ENCODE results near the gene TAF4.

Gene TAF4

DNA sequence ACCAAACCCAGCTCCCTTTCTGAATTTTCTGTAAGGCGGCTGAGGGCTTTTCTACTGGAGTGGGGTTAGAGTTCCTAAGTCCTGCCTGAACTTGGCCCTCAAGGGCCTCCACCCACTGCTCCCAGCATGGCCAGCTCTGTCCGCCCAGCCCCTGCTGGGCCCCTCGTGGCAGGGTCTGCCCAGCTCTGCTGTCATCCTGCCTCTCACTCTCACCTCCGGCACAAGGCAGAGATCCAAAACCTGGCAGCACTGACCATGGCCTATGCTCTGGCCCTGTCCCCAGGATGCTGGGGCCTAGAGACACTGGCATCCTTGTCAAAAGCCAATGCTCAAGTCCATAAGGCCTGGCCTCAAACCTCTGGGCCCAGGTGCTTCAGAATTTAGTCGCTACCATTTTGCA, 61.1 kb downstream of the TAF4 start:
- Histone ChIP-seq H3K27me3 (ENCODE audit: control insufficient read depth in 1 of 2, insufficient read depth in 2 of 2, low read length in 2 of 2) (no peaks in the 10 kb centered on the region), H3K9ac (ENCODE audit: low read depth in 1 of 2, low read length in 2 of 2) (no peak overlapping the region), H3K4me1 (ENCODE audit: control insufficient read depth in 1 of 2, insufficient read depth in 2 of 2, low read length in 2 of 2) (no peaks in the 10 kb centered on the region), H3K4me3 (ENCODE audit: low read depth in 1 of 2, low read length in 2 of 2) (no peak overlapping the region), H3K9me3 (ENCODE audit: control insufficient read depth in 1 of 2, low read length in 2 of 2) (no peaks in the 10 kb centered on the region), H3K27ac (ENCODE audit: low read depth, low read length) (no peak overlapping the region), H3K36me3 (ENCODE audit: control insufficient read depth in 1 of 2, insufficient read depth in 2 of 2, low read length in 2 of 2) (peaks cover 65 to 96% of the 10 kb centered on the region in 2 donors)

DNA sequence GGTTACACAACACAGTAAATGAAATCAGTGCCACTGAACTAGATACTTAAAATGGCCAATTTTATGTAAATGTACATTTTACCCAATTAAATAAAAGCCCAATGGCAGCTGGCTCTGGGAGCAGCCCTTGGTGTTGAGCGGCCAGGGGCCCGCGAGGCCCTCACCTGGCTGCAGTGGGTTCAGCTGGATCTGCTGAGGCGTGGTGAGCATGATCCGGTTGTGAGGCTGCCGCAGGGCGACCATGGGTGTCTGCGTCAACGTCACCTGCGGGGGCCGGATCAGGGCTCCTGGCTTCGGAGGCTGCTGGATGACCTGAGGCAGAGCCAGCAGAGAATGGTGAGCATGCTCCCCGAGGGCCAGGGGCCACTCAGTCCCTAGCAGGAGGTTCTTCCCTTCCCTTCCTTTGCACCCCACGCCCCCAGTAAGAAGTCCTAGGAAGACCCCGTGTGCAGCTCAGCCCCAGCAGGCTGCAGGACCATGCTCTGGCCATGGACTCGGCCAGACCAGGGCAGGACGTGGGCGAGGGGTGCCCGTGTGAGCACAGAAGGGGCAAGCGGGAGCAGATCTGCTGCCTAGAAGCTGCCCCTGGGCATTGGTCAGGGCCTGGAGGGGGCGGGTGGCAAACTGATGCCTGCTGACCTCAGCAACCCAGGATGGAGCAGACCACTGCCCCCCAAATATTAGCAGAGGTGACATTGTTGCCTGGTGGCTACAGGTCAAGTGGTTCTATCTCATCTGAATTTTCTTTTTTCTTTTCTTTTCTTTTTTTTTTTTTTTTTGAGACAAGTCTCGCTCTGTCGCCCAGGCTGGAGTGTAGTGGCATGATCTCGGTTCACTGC, 61.9 kb downstream of the TAF4 start:
- Histone ChIP-seq H3K9ac (ENCODE audit: low read depth in 1 of 2, low read length in 2 of 2) (no peak overlapping the region), H3K4me1 (ENCODE audit: control insufficient read depth in 1 of 2, insufficient read depth in 2 of 2, low read length in 2 of 2) (no peaks in the 10 kb centered on the region), H3K4me3 (ENCODE audit: low read depth in 1 of 2, low read length in 2 of 2) (no peak overlapping the region), H3K9me3 (ENCODE audit: control insufficient read depth in 1 of 2, low read length in 2 of 2) (no peaks in the 10 kb centered on the region), H3K27ac (ENCODE audit: low read depth, low read length) (no peak overlapping the region), H3K27me3 (ENCODE audit: control insufficient read depth in 1 of 2, insufficient read depth in 2 of 2, low read length in 2 of 2) (no peaks in the 10 kb centered on the region), H3K36me3 (ENCODE audit: control insufficient read depth in 1 of 2, insufficient read depth in 2 of 2, low read length in 2 of 2) (peaks cover 63 to 96% of the 10 kb centered on the region in 2 donors)

- H3K9me3 ChIP-seq (ENCODE audit: control insufficient read depth in 1 of 2, low read length in 2 of 2) = no peaks in the 10 kb centered on the region
- no peak overlapping the region for H3K27ac ChIP-seq (ENCODE audit: low read depth, low read length)
- peaks cover 63 to 96% of the 10 kb centered on the region in 2 donors for H3K36me3 ChIP-seq (ENCODE audit: control insufficient read depth in 1 of 2, insufficient read depth in 2 of 2, low read length in 2 of 2)
- H3K9ac ChIP-seq (ENCODE audit: low read depth in 1 of 2, low read length in 2 of 2) = no peak overlapping the region
- H3K4me1 ChIP-seq (ENCODE audit: control insufficient read depth in 1 of 2, insufficient read depth in 2 of 2, low read length in 2 of 2) = no peaks in the 10 kb centered on the region
- H3K27me3 ChIP-seq (ENCODE audit: control insufficient read depth in 1 of 2, insufficient read depth in 2 of 2, low read length in 2 of 2) = no peaks in the 10 kb centered on the region
- no peak overlapping the region for H3K4me3 ChIP-seq (ENCODE audit: low read depth in 1 of 2, low read length in 2 of 2)
Observed at GRCh38 chr20:62002882-62003480, 62.7 kb downstream of the TAF4 start.

- Histone ChIP-seq H3K27me3 (ENCODE audit: control insufficient read depth in 1 of 2, insufficient read depth in 2 of 2, low read length in 2 of 2) (no peaks in the 10 kb centered on the region), H3K27ac (ENCODE audit: low read depth, low read length) (no peak overlapping the region), H3K4me1 (ENCODE audit: control insufficient read depth in 1 of 2, insufficient read depth in 2 of 2, low read length in 2 of 2) (no peaks in the 10 kb centered on the region), H3K36me3 (ENCODE audit: control insufficient read depth in 1 of 2, insufficient read depth in 2 of 2, low read length in 2 of 2) (peaks cover 50 to 95% of the 10 kb centered on the region in 2 donors), H3K9ac (ENCODE audit: low read depth in 1 of 2, low read length in 2 of 2) (no peak overlapping the region), H3K4me3 (ENCODE audit: low read depth in 1 of 2, low read length in 2 of 2) (no peak overlapping the region), H3K9me3 (ENCODE audit: control insufficient read depth in 1 of 2, low read length in 2 of 2) (no peaks in the 10 kb centered on the region)
Observed at GRCh38 chr20:62001178-62001715, 64.4 kb downstream of the TAF4 start.

GRCh38 chr20:61998343-61999121, 67.1 kb downstream of the TAF4 start:
- Histone ChIP-seq H3K27ac (ENCODE audit: low read depth, low read length) (no peak overlapping the region), H3K9me3 (ENCODE audit: control insufficient read depth in 1 of 2, low read length in 2 of 2) (no peaks in the 10 kb centered on the region), H3K4me3 (ENCODE audit: low read depth in 1 of 2, low read length in 2 of 2) (no peak overlapping the region), H3K4me1 (ENCODE audit: control insufficient read depth in 1 of 2, insufficient read depth in 2 of 2, low read length in 2 of 2) (no peaks in the 10 kb centered on the region), H3K27me3 (ENCODE audit: control insufficient read depth in 1 of 2, insufficient read depth in 2 of 2, low read length in 2 of 2) (no peaks in the 10 kb centered on the region), H3K9ac (ENCODE audit: low read depth in 1 of 2, low read length in 2 of 2) (no peak overlapping the region), H3K36me3 (ENCODE audit: control insufficient read depth in 1 of 2, insufficient read depth in 2 of 2, low read length in 2 of 2) (peaks cover 51 to 92% of the 10 kb centered on the region in 2 donors)

- no peaks in the 10 kb centered on the region for H3K27me3 ChIP-seq (ENCODE audit: control insufficient read depth in 1 of 2, insufficient read depth in 2 of 2, low read length in 2 of 2)
- H3K36me3 ChIP-seq (ENCODE audit: control insufficient read depth in 1 of 2, insufficient read depth in 2 of 2, low read length in 2 of 2) = peaks cover 54 to 92% of the 10 kb centered on the region in 2 donors
- H3K9ac ChIP-seq (ENCODE audit: low read depth in 1 of 2, low read length in 2 of 2) = no peak overlapping the region
- H3K27ac ChIP-seq (ENCODE audit: low read depth, low read length) = no peak overlapping the region
- H3K4me3 ChIP-seq (ENCODE audit: low read depth in 1 of 2, low read length in 2 of 2) = no peak overlapping the region
- H3K9me3 ChIP-seq (ENCODE audit: control insufficient read depth in 1 of 2, low read length in 2 of 2) = no peaks in the 10 kb centered on the region
- H3K4me1 ChIP-seq (ENCODE audit: control insufficient read depth in 1 of 2, insufficient read depth in 2 of 2, low read length in 2 of 2) = no peaks in the 10 kb centered on the region
Observed at GRCh38 chr20:61997891-61998290, 67.8 kb downstream of the TAF4 start.

- H3K9ac ChIP-seq (ENCODE audit: low read depth in 1 of 2, low read length in 2 of 2) = no peak overlapping the region
- no peaks in the 10 kb centered on the region for H3K4me1 ChIP-seq (ENCODE audit: control insufficient read depth in 1 of 2, insufficient read depth in 2 of 2, low read length in 2 of 2)
- peaks cover 59 to 92% of the 10 kb centered on the region in 2 donors for H3K36me3 ChIP-seq (ENCODE audit: control insufficient read depth in 1 of 2, insufficient read depth in 2 of 2, low read length in 2 of 2)
- no peaks in the 10 kb centered on the region for H3K27me3 ChIP-seq (ENCODE audit: control insufficient read depth in 1 of 2, insufficient read depth in 2 of 2, low read length in 2 of 2)
- H3K27ac ChIP-seq (ENCODE audit: low read depth, low read length) = no peak overlapping the region
- no peak overlapping the region for H3K4me3 ChIP-seq (ENCODE audit: low read depth in 1 of 2, low read length in 2 of 2)
- H3K9me3 ChIP-seq (ENCODE audit: control insufficient read depth in 1 of 2, low read length in 2 of 2) = peaks cover 0 to 5% of the 10 kb centered on the region in 2 donors
Observed at GRCh38 chr20:61997372-61997771, 68.3 kb downstream of the TAF4 start.

GRCh38 chr20:61994546-61994945, 71.1 kb downstream of the TAF4 start:
- Histone ChIP-seq H3K9ac (ENCODE audit: low read depth in 1 of 2, low read length in 2 of 2) (no peak overlapping the region), H3K9me3 (ENCODE audit: control insufficient read depth in 1 of 2, low read length in 2 of 2) (peaks cover 0 to 5% of the 10 kb centered on the region in 2 donors), H3K27me3 (ENCODE audit: control insufficient read depth in 1 of 2, insufficient read depth in 2 of 2, low read length in 2 of 2) (no peaks in the 10 kb centered on the region), H3K36me3 (ENCODE audit: control insufficient read depth in 1 of 2, insufficient read depth in 2 of 2, low read length in 2 of 2) (peaks cover 49 to 89% of the 10 kb centered on the region in 2 donors), H3K27ac (ENCODE audit: low read depth, low read length) (no peak overlapping the region), H3K4me1 (ENCODE audit: control insufficient read depth in 1 of 2, insufficient read depth in 2 of 2, low read length in 2 of 2) (no peaks in the 10 kb centered on the region), H3K4me3 (ENCODE audit: low read depth in 1 of 2, low read length in 2 of 2) (no peak overlapping the region)

DNA sequence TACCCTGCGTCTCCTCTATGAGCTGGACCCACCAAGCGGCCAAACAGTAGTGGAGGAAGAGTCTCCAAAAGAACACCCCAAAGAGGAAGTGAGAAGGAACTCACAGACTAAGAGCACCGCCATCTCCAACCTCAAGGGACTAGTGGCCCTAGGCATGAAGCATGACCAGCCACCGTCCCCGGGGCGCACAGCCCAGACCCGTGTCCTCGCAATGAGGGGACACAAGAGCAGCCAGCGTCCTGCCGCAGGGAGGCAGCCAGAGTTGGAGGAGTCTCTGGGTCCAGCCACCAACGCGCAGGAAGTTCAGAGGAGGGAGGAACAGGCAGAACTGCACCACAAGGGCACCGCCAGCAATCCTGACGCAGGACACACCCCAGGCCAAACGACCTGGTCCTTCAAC, 72.6 kb downstream of the TAF4 start:
- H3K4me1 ChIP-seq (ENCODE audit: control insufficient read depth in 1 of 2, insufficient read depth in 2 of 2, low read length in 2 of 2) = no peaks in the 10 kb centered on the region
- H3K9ac ChIP-seq (ENCODE audit: low read depth in 1 of 2, low read length in 2 of 2) = no peak overlapping the region
- no peaks in the 10 kb centered on the region for H3K27me3 ChIP-seq (ENCODE audit: control insufficient read depth in 1 of 2, insufficient read depth in 2 of 2, low read length in 2 of 2)
- peaks cover 36 to 82% of the 10 kb centered on the region in 2 donors for H3K36me3 ChIP-seq (ENCODE audit: control insufficient read depth in 1 of 2, insufficient read depth in 2 of 2, low read length in 2 of 2)
- peaks cover 0 to 5% of the 10 kb centered on the region in 2 donors for H3K9me3 ChIP-seq (ENCODE audit: control insufficient read depth in 1 of 2, low read length in 2 of 2)
- no peak overlapping the region for H3K4me3 ChIP-seq (ENCODE audit: low read depth in 1 of 2, low read length in 2 of 2)
- no peak overlapping the region for H3K27ac ChIP-seq (ENCODE audit: low read depth, low read length)

- no peak overlapping the region for H3K9ac ChIP-seq (ENCODE audit: low read depth in 1 of 2, low read length in 2 of 2)
- H3K4me3 ChIP-seq (ENCODE audit: low read depth in 1 of 2, low read length in 2 of 2) = no peak overlapping the region
- peaks cover 45 to 83% of the 10 kb centered on the region in 2 donors for H3K36me3 ChIP-seq (ENCODE audit: control insufficient read depth in 1 of 2, insufficient read depth in 2 of 2, low read length in 2 of 2)
- no peaks in the 10 kb centered on the region for H3K4me1 ChIP-seq (ENCODE audit: control insufficient read depth in 1 of 2, insufficient read depth in 2 of 2, low read length in 2 of 2)
- H3K27me3 ChIP-seq (ENCODE audit: control insufficient read depth in 1 of 2, insufficient read depth in 2 of 2, low read length in 2 of 2) = no peaks in the 10 kb centered on the region
- peaks cover 0 to 5% of the 10 kb centered on the region in 2 donors for H3K9me3 ChIP-seq (ENCODE audit: control insufficient read depth in 1 of 2, low read length in 2 of 2)
- H3K27ac ChIP-seq (ENCODE audit: low read depth, low read length) = no peak overlapping the region
Observed at GRCh38 chr20:61991476-61991875, 74.2 kb downstream of the TAF4 start.

Data from duodenal mucosa (tissue), 2 donors.